SK-N-SH treated with all-trans-retinoic acid at 6 μM for 48 hours (cell line): Measurements from ENCODE around the gene SORCS2.

ENCODE experiments used
- ATAC-seq: fragments of 200-7000 bp; cut with Tn5 transposase; 3 replicates; pipeline ENCODE4 v1.9.1; 2020; ENCODE audit warnings: mild to moderate bottlenecking, moderate library complexity
- ARNTL ChIP-seq: fragments of 450-650 bp; formaldehyde crosslinking; IDR thresholded peaks from 2 replicates; pipeline ENCODE4 v1.5.0; 2020; ENCODE audit warnings: low read depth, mild to moderate bottlenecking, moderate library complexity, borderline replicate concordance
- BACH2 ChIP-seq: fragments of 250-450 bp; sonication (Bioruptor Pico); IDR thresholded peaks from 2 replicates; pipeline ENCODE4 v1.9.0; 2021; ENCODE audit warnings: mild to moderate bottlenecking, borderline replicate concordance
- CREB5 ChIP-seq: fragments of 250-450 bp; sonication (Bioruptor Pico); IDR thresholded peaks from 2 replicates; pipeline ENCODE4 v1.5.1; 2020; ENCODE audit warnings: low read depth, mild to moderate bottlenecking, moderate library complexity
- CSDC2 ChIP-seq: fragments of 250-450 bp; sonication (Bioruptor Pico); IDR thresholded peaks from 2 replicates; pipeline ENCODE4 v1.5.0; 2020; ENCODE audit warnings: mild to moderate bottlenecking, moderate library complexity
- CSRNP3 ChIP-seq: fragments of 250-450 bp; sonication (Bioruptor Pico); IDR thresholded peaks from 2 replicates; pipeline ENCODE4 v1.5.1; 2021; ENCODE audit warnings: mild to moderate bottlenecking, moderate library complexity
- ESRRG ChIP-seq: fragments of 250-450 bp; sonication (Bioruptor Pico); IDR thresholded peaks from 2 replicates; pipeline ENCODE4 v1.6.1; 2021; ENCODE audit warnings: mild to moderate bottlenecking
- GLIS3 ChIP-seq: fragments of 250-450 bp; sonication (Bioruptor Pico); IDR thresholded peaks from 2 replicates; pipeline ENCODE4 v1.5.0; 2020; ENCODE audit warnings: mild to moderate bottlenecking, moderate library complexity
- ISL1 ChIP-seq: fragments of 250-450 bp; sonication (Bioruptor Pico); IDR thresholded peaks from 2 replicates; pipeline ENCODE4 v2.1.2; 2022; ENCODE audit warnings: mild to moderate bottlenecking, moderate library complexity
- OSR1 ChIP-seq: fragments of 250-450 bp; sonication (Bioruptor Pico); IDR thresholded peaks from 2 replicates; pipeline ENCODE4 v1.8.0; 2022; ENCODE audit warnings: moderate library complexity, mild to moderate bottlenecking, inconsistent platforms
- PPARA ChIP-seq: fragments of 250-450 bp; sonication (Bioruptor Pico); IDR thresholded peaks from 2 replicates; pipeline ENCODE4 v1.5.0; 2020; ENCODE audit warnings: mild to moderate bottlenecking, borderline replicate concordance
- RARB ChIP-seq: fragments of 250-450 bp; sonication (Bioruptor Pico); IDR thresholded peaks from 2 replicates; pipeline ENCODE4 v1.8.0; 2021; ENCODE audit warnings: mild to moderate bottlenecking, moderate library complexity
- SNAI2 ChIP-seq: fragments of 250-450 bp; sonication (Bioruptor Pico); IDR thresholded peaks from 2 replicates; pipeline ENCODE4 v1.5.0; 2020; ENCODE audit warnings: mild to moderate bottlenecking, moderate library complexity
- TOX ChIP-seq: fragments of 250-450 bp; sonication (Bioruptor Pico); IDR thresholded peaks from 2 replicates; pipeline ENCODE4 v1.8.0; 2021; ENCODE audit warnings: mild to moderate bottlenecking, moderate library complexity, borderline replicate concordance
- TSHZ2 ChIP-seq: fragments of 250-450 bp; sonication (Bioruptor Pico); IDR thresholded peaks from 2 replicates; pipeline ENCODE4 v1.5.0; 2020; ENCODE audit warnings: mild to moderate bottlenecking, moderate library complexity
- ZFP3 ChIP-seq: fragments of 250-450 bp; sonication (Bioruptor Pico); IDR thresholded peaks from 2 replicates; pipeline ENCODE4 v1.5.0; 2020; ENCODE audit warnings: mild to moderate bottlenecking, moderate library complexity
- ZFP30 ChIP-seq: fragments of 450-650 bp; formaldehyde crosslinking; IDR thresholded peaks from 2 replicates; pipeline ENCODE4 v1.5.0; 2022; ENCODE audit warnings: mild to moderate bottlenecking, moderate library complexity
- ZNF565 ChIP-seq: fragments of 450-650 bp; formaldehyde crosslinking; conservative IDR thresholded peaks from 2 replicates; pipeline ENCODE4 v1.5.0; 2020; ENCODE audit warnings: low read depth, mild to moderate bottlenecking, moderate library complexity
- ZNF70 ChIP-seq: fragments of 450-650 bp; formaldehyde crosslinking; IDR thresholded peaks from 2 replicates; pipeline ENCODE4 v1.5.0; 2020; ENCODE audit warnings: mild to moderate bottlenecking, moderate library complexity
- ZNF8 ChIP-seq: fragments of 450-650 bp; formaldehyde crosslinking; IDR thresholded peaks from 2 replicates; pipeline ENCODE4 v1.5.0; 2020; ENCODE audit warnings: mild to moderate bottlenecking, moderate library complexity

The SORCS2 gene

GRCh38 chr4:7693237-7693608 lies 500.9 kb downstream of the SORCS2 start (continued):
- TF ChIP-seq TSHZ2 (no peak), TOX (CRISPR knock-in tag) (no peak), ZFP3 (no peak)

GRCh38 chr4:7693711-7694110 lies 501.4 kb downstream of the SORCS2 start:
- no peak for TF ChIP-seq BACH2 (CRISPR knock-in tag)
- TF ChIP-seq ZNF565 (CRISPR knock-in tag): no peak

GRCh38 chr4:7694324-7694723 lies 502.0 kb downstream of the SORCS2 start:
- TF ChIP-seq CREB5 (no peak), RARB (no peak), PPARA (CRISPR knock-in tag) (no peak), ZNF565 (CRISPR knock-in tag) (no peak), CSRNP3 (CRISPR knock-in tag) (no peak), GLIS3 (CRISPR knock-in tag) (no peak), BACH2 (CRISPR knock-in tag) (no peak), SNAI2 (CRISPR knock-in tag) (no peak), ISL1 (CRISPR knock-in tag) (no peak), TOX (CRISPR knock-in tag) (no peak), ZNF8 (CRISPR knock-in tag) (no peak), ARNTL (no peak), CSDC2 (no peak), ZNF70 (CRISPR knock-in tag) (no peak), ZFP30 (CRISPR knock-in tag) (no peak), ESRRG (CRISPR knock-in tag) (no peak)
- ATAC-seq: no peak

More at GRCh38 chr4:7693711-7694110, 501.4 kb downstream of the SORCS2 start:
- no peak for ATAC-seq

- TF ChIP-seq TSHZ2 (no peak), ZNF8 (CRISPR knock-in tag) (no peak), BACH2 (CRISPR knock-in tag) (no peak), CREB5 (no peak), ESRRG (CRISPR knock-in tag) (no peak), CSDC2 (no peak), OSR1 (CRISPR knock-in tag) (no peak), PPARA (CRISPR knock-in tag) (no peak)
- no peak for ATAC-seq
Observed at GRCh38 chr4:7697343-7697742, 505.0 kb downstream of the SORCS2 start.
